Measurements from ENCODE around the gene AMER1.

DNA sequence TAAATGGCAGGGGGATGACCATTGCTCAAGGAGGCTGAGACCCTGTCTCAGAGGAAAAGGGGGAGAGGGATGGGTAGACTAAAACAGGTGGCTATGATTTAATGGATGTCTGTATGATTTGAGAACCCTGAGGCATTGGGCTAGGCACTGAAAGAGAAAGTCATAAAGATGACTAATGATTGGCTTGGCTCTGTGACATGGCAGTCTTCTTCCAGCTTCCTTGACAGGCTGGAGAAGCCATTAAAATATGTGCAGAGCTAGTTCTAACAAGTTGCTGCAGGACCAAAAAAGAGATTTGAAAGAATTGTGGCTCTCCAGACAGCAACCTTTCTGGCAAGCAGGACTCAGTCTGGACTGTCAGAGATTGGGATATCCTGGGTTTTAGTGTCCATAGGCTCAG lies 53.6 kb downstream of the AMER1 start:
- TF ChIP-seq, protein P1, sequence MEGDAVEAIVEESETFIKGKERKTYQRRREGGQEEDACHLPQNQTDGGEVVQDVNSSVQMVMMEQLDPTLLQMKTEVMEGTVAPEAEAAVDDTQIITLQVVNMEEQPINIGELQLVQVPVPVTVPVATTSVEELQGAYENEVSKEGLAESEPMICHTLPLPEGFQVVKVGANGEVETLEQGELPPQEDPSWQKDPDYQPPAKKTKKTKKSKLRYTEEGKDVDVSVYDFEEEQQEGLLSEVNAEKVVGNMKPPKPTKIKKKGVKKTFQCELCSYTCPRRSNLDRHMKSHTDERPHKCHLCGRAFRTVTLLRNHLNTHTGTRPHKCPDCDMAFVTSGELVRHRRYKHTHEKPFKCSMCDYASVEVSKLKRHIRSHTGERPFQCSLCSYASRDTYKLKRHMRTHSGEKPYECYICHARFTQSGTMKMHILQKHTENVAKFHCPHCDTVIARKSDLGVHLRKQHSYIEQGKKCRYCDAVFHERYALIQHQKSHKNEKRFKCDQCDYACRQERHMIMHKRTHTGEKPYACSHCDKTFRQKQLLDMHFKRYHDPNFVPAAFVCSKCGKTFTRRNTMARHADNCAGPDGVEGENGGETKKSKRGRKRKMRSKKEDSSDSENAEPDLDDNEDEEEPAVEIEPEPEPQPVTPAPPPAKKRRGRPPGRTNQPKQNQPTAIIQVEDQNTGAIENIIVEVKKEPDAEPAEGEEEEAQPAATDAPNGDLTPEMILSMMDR (IDR thresholded peaks at IDR 0.05), result no peak
- no peak for TF ChIP-seq POLR2A (IDR thresholded peaks at IDR 0.05)

All from adrenal gland (tissue), 5 donors.